Panc1 (cell line): ENCODE measurements around the gene DPCD.

Experiments used
- POLR2AphosphoS5 ChIP-seq: IDR thresholded peaks from 2 replicates; pipeline ENCODE4 v1.6.1; 2012; ENCODE audit warnings: mild to moderate bottlenecking, low read depth, low read length, moderate library complexity
- TF ChIP-seq, protein P1 (sequence below): fragments of 450-650 bp; IDR thresholded peaks from 2 replicates; pipeline ENCODE4 v1.5.1; 2017; ENCODE audit warnings: mild to moderate bottlenecking
- TF ChIP-seq, protein P2 (sequence below), 2 experiments: IDR thresholded peaks; 2 replicates each; pipeline ENCODE4 v1.6.1; 2011 to 2012; ENCODE audit warnings: low read depth in 2 of 2, control low read depth in 1 of 2, low read length in 1 of 2, mild to moderate bottlenecking in 1 of 2, moderate library complexity in 1 of 2; ENCODE audit not compliant: insufficient read depth in 1 of 2

DNA sequence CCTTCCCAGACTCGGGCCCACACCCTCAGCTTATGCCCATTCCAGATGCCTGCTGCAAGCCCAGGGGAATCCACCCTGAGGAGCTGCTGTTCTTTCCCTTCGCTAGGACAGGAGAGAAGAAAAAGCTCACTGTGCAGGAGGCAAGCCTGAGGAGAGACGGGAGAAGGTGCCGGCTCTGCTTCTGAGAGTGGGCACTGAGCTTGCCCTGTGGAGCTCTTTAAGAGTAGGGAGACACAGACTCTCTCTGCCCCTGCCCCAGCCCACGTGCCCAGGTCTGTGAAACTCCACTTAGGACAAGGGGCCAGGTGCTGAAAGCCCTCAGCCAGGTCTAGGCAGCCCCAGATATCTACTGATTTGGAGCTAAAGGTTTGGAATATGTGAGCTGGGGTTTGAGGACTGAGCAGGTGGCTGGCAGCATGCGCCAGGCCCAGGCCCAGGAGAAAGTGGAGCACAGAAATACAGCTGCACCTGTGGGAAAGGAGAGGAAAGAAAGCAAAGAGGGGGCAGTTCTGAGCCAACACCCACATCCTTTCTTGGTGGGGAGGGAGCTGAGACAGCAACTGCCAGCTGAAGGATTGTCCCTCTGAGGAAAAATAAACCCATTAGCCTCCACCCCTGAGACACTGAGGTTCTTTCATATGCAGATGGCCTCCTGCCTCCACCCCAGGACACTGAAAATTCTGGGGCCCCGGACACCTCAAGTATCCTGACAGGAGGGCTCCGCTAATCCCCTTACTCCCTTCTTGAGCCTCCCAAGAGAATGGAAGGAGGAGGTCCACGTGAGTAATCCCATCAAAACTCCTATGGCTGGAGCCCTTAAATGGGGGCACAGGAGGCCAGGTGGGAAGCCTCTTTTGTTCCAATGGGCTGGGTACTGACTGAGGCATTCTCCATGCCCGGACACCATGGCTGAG, 7.4 kb upstream of the DPCD start:
- TF ChIP-seq, protein P1, sequence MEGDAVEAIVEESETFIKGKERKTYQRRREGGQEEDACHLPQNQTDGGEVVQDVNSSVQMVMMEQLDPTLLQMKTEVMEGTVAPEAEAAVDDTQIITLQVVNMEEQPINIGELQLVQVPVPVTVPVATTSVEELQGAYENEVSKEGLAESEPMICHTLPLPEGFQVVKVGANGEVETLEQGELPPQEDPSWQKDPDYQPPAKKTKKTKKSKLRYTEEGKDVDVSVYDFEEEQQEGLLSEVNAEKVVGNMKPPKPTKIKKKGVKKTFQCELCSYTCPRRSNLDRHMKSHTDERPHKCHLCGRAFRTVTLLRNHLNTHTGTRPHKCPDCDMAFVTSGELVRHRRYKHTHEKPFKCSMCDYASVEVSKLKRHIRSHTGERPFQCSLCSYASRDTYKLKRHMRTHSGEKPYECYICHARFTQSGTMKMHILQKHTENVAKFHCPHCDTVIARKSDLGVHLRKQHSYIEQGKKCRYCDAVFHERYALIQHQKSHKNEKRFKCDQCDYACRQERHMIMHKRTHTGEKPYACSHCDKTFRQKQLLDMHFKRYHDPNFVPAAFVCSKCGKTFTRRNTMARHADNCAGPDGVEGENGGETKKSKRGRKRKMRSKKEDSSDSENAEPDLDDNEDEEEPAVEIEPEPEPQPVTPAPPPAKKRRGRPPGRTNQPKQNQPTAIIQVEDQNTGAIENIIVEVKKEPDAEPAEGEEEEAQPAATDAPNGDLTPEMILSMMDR = no peak
- no peak for TF ChIP-seq POLR2AphosphoS5
- TF ChIP-seq, protein P2, sequence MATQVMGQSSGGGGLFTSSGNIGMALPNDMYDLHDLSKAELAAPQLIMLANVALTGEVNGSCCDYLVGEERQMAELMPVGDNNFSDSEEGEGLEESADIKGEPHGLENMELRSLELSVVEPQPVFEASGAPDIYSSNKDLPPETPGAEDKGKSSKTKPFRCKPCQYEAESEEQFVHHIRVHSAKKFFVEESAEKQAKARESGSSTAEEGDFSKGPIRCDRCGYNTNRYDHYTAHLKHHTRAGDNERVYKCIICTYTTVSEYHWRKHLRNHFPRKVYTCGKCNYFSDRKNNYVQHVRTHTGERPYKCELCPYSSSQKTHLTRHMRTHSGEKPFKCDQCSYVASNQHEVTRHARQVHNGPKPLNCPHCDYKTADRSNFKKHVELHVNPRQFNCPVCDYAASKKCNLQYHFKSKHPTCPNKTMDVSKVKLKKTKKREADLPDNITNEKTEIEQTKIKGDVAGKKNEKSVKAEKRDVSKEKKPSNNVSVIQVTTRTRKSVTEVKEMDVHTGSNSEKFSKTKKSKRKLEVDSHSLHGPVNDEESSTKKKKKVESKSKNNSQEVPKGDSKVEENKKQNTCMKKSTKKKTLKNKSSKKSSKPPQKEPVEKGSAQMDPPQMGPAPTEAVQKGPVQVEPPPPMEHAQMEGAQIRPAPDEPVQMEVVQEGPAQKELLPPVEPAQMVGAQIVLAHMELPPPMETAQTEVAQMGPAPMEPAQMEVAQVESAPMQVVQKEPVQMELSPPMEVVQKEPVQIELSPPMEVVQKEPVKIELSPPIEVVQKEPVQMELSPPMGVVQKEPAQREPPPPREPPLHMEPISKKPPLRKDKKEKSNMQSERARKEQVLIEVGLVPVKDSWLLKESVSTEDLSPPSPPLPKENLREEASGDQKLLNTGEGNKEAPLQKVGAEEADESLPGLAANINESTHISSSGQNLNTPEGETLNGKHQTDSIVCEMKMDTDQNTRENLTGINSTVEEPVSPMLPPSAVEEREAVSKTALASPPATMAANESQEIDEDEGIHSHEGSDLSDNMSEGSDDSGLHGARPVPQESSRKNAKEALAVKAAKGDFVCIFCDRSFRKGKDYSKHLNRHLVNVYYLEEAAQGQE (IDR thresholded peaks at IDR 0.05; ENCODE audit: insufficient read depth in 1 of 2, low read depth in 2 of 2, low read length in 1 of 2) = no peak
